Ovary (tissue), 9 donors: ENCODE measurements around the gene PCDHGB7. TPM values are rescaled to one million over a fixed set of nuclear protein-coding genes. Genes with fewer than 3 reads are reported as not detected.
"Not testable (repeated sequence)": the region's sequence is repeated elsewhere in the genome, so short reads cannot be mapped to it uniquely, and the experiment has no call there.

ENCODE experiments used
- DNase-seq, 5 donors: peaks; one replicate each; pipeline ENCODE4 v3.0.0-alpha.2; 2019 to 2020
- H3K27ac ChIP-seq, 2 donors: fragments of 200-600 bp; one replicate each; pipeline versions ENCODE4 v1.5.1 to v1.8.0; 2019 to 2022
- H3K27me3 ChIP-seq: fragments of 200-600 bp; one replicate; pipeline ENCODE4 v1.8.0; 2022
- H3K36me3 ChIP-seq: fragments of 200-600 bp; sonication (generic); one replicate; pipeline ENCODE4 v1.5.1; 2019
- H3K4me1 ChIP-seq: one replicate; pipeline ENCODE4 v1.8.1; 2013; ENCODE audit warnings: mild to moderate bottlenecking, moderate library complexity; ENCODE audit not compliant: insufficient read depth
- H3K4me3 ChIP-seq: fragments of 200-600 bp; sonication (generic); one replicate; pipeline ENCODE4 v1.5.1; 2017
- H3K9me3 ChIP-seq, 2 donors: fragments of 200-600 bp in 1 of 2; sonication (generic) in 1 of 2; one replicate each; pipeline versions ENCODE4 v1.5.1 to v1.8.1; 2013 to 2019; ENCODE audit warnings: mild to moderate bottlenecking in 1 of 2, moderate library complexity in 1 of 2
- EP300 ChIP-seq: sonication (generic); formaldehyde crosslinking; IDR thresholded peaks from one replicate; pipeline ENCODE4 v1.6.1; 2017; ENCODE audit warnings: antibody characterized with exemption
- POLR2A ChIP-seq: fragments of 450-650 bp; IDR thresholded peaks from one replicate; pipeline ENCODE4 v1.6.1; 2017; ENCODE audit warnings: antibody characterized with exemption, mild to moderate bottlenecking, moderate library complexity
- WGBS, 3 donors: extraction: QIAGEN DNeasy Blood & Tissue Kit in 1 of 3; methylation state at CpG; one replicate each; pipeline versions ENCODE4 v1.1.5 to v1.1.7; 2013 to 2017; 5-methylcytosine and 5-hydroxymethylcytosine counted together
- intact Hi-C, 4 donors: fragments of 100-400 bp; cut with DNase I; formaldehyde crosslinking; loops; one replicate each; pipeline versions ENCODE4 v1.11.0 to v1.15.1; 2022 to 2023
- polyA plus RNA-seq, 2 donors: library from polyadenylated mRNA; stranded (reverse); fragments of 200-250 nt in 1 of 2; fragments of 350-450 nt in 1 of 2; fragmentation: Illumina TruSeq in 1 of 2; extraction: RNeasy Lipid Tissue Mini Kit (QIAGEN cat#74804) in 1 of 2; gene quantifications; one replicate each; pipeline ENCODE4 v1.2.3, GENCODE V29; 2013 to 2014
- total RNA-seq, 7 donors: library from RNA; depleted of rRNA in 2 of 7; stranded (reverse); fragments of >200 nt in 2 of 7; fragmentation: NEBNext Ultra II Directional in 3 of 7; extraction: Animal tissue kit (Norgen Biotek cat#: 25700) in 3 of 7; gene quantifications; one replicate each; pipeline versions ENCODE4 v1.1.0 to v1.2.4, GENCODE V29; 2016 to 2023
- TF ChIP-seq, protein P1 (sequence below), 3 donors: fragments of 450-650 bp in 2 of 3; fragments of 200-600 bp in 1 of 3; IDR thresholded peaks; one replicate each; pipeline versions ENCODE4 v1.5.1 to v1.8.0; 2016 to 2022; ENCODE audit warnings: antibody characterized with exemption in 3 of 3, mild to moderate bottlenecking in 1 of 3
- donor health status: DM: no; HTN: no; CAD: no; lungs with moderate emphysema.
- donor health status: DM: no; HTN: no; CAD: no.
- donor health status: Bipolar disorder and iron deficiency.
- donor health status: DM: yes; HTN: yes; CAD: no.
- donor health status: DM: no; HTN: no; CAD: no.
- donor health status: DM: yes; HTN: yes; CAD: no.

The PCDHGB7 gene
- total and polyA plus RNA-seq, 9 donors = 8.0 to 22.9 (median 19.9) TPM

DNA sequence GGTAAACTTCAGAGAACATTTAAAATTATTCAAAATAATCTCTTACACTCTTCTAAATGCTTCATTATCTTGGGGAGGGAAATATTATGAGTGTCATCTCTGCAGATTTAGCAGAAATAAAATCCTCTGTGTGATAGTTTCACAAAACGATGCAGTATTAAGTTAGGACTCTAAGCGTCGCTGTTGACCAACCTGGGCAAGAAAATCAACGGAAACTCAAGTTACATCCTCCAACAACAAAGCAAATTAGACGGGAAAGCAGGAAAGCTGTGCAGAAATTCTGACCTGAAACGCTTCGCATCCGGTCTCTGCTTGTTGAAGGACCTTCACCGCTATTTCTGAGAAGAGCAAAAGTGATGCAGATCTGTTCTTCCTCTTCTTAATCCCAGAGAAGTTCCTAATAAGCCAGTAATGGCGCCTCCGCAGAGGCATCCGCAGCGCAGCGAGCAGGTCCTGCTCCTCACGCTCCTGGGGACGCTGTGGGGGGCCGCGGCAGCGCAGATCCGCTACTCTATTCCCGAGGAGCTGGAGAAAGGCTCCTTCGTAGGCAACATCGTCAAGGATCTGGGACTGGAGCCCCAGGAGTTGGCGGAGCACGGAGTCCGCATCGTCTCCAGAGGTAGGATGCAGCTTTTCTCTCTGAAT, 43.7 kb upstream of the PCDHGB7 start, which contains the start of gene PCDHGA6:
PCDHGA6 (plus strand) TSS at position 219 of the 645 bp plus-strand sequence; CDS start at position 412, 193 bp downstream.
- H3K4me1 ChIP-seq = no peaks in the 10 kb centered on the region
- DNase-seq = no peak
- WGBS, 3 donors = 11 to 16% (median 14%) methylated on average over 27 of the region's 27 CpGs
- peaks cover 5 to 51% of the 10 kb centered on the region in 2 donors for H3K9me3 ChIP-seq
- no peaks in the 10 kb centered on the region for H3K27me3 ChIP-seq
- TF ChIP-seq POLR2A = no peak
- TF ChIP-seq, protein P1, sequence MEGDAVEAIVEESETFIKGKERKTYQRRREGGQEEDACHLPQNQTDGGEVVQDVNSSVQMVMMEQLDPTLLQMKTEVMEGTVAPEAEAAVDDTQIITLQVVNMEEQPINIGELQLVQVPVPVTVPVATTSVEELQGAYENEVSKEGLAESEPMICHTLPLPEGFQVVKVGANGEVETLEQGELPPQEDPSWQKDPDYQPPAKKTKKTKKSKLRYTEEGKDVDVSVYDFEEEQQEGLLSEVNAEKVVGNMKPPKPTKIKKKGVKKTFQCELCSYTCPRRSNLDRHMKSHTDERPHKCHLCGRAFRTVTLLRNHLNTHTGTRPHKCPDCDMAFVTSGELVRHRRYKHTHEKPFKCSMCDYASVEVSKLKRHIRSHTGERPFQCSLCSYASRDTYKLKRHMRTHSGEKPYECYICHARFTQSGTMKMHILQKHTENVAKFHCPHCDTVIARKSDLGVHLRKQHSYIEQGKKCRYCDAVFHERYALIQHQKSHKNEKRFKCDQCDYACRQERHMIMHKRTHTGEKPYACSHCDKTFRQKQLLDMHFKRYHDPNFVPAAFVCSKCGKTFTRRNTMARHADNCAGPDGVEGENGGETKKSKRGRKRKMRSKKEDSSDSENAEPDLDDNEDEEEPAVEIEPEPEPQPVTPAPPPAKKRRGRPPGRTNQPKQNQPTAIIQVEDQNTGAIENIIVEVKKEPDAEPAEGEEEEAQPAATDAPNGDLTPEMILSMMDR (IDR thresholded peaks at IDR 0.05) = peak in 2 of 3 donors; percentile 20 to 28
- intact Hi-C loops = no loop called here
- H3K36me3 ChIP-seq = no peaks in the 10 kb centered on the region
- no peak within 1 kb of the TSS for H3K27ac ChIP-seq
- peak within 1 kb of the TSS; percentile 23 for H3K4me3 ChIP-seq

DNA sequence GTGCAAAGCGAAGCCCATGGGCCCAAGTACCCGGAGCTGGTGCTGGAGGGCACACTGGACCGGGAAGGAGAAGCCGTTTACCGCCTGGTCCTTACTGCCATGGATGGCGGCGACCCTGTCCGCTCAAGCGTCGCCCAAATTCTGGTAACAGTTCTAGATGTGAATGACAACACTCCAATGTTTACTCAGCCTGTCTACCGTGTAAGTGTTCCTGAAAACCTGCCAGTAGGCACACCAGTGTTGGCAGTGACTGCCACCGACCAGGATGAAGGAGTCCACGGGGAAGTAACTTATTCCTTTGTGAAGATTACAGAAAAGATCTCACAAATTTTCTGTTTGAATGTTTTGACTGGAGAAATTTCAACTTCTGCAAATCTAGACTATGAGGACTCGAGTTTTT, 42.9 kb upstream of the PCDHGB7 start:
- no peak for DNase-seq
- 55 to 66% (median 58%) methylated on average over 14 of the region's 14 CpGs for WGBS, 3 donors
- H3K27me3 ChIP-seq = no peaks in the 10 kb centered on the region

DNA sequence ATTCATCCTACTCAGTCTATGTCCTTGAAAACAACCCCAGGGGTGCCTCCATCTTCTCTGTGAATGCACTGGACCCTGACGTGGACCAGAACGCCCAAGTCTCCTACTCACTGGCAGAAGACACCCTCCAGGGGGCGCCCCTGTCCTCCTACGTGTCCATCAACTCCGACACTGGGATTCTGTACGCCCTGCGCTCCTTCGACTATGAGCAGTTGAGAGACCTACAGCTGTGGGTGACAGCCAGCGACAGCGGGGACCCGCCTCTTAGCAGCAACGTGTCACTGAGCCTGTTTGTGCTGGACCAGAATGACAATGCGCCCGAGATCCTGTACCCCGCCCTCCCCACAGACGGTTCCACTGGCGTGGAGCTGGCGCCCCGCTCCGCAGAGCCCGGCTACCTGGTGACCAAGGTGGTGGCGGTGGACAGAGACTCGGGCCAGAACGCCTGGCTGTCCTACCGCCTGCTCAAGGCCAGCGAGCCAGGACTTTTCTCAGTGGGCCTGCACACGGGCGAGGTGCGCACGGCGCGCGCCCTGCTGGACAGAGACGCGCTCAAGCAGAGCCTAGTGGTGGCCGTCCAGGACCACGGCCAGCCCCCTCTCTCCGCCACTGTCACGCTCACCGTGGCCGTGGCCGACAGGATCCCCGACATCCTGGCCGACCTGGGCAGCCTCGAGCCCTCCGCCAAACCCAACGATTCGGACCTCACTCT, 41.9 kb upstream of the PCDHGB7 start:
- H3K4me1 ChIP-seq, intact Hi-C loops, H3K36me3 ChIP-seq, H3K27ac ChIP-seq, H3K4me3 ChIP-seq, H3K27me3 ChIP-seq, DNase-seq: not testable (repeated sequence)
- WGBS, 3 donors = 34 to 57% (median 39%) methylated on average over 15 to 42 of the region's 48 CpGs
- peaks cover 5 to 43% of the 10 kb centered on the region in 2 donors for H3K9me3 ChIP-seq

More for the DNA sequence above, 42.9 kb upstream of the PCDHGB7 start:
- intact Hi-C loops = no loop called here
- Histone ChIP-seq H3K27ac (no peak overlapping the region), H3K4me3 (peak overlapping the region; percentile 23), H3K4me1 (no peaks in the 10 kb centered on the region), H3K36me3 (no peaks in the 10 kb centered on the region), H3K9me3 (peaks cover 5 to 51% of the 10 kb centered on the region in 2 donors)
- TF ChIP-seq EP300 = no peak
- TF ChIP-seq, protein P1 (IDR thresholded peaks at IDR 0.05) = no peak
- TF ChIP-seq POLR2A = no peak

DNA sequence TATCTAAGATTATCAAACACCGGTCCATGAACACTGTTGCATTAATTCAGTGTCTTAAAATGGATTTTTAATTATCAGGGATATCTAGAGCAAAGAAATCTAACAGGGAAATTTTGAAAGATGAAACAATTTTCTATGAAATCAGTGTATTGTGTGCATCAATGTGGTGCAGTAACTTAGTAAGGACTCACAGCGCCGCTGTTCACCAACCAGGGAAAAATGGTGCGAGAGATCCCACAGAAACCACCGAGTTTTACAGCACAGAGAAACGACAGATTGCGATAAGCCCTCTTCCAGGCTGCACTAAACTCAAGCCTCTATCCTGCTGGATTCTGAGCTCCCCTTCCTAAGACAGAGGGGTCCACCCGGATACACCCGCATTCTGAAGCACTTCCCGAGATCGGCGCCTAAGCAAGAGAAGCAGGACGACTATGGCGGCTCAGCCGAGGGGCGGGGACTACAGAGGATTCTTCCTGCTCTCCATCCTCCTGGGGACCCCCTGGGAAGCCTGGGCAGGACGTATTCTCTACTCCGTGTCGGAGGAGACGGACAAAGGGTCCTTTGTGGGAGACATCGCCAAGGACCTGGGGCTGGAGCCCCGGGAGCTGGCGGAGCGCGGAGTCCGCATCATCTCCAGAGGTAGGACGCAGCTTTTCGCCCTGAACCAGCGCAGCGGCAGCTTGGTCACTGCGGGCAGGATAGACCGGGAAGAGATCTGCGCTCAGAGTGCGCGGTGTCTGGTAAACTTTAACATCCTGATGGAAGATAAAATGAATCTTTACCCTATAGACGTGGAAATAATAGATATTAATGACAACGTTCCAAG, 34.8 kb upstream of the PCDHGB7 start, which contains the start of gene PCDHGA7:
PCDHGA7 (plus strand) TSS at position 274 of the 826 bp plus-strand sequence; CDS start at position 432, 158 bp downstream.
- Histone ChIP-seq H3K27me3 (no peaks in the 10 kb centered on the region), H3K27ac (no peak within 1 kb of the TSS), H3K9me3 (peaks cover 12 to 35% of the 10 kb centered on the region in 2 donors), H3K36me3 (no peaks in the 10 kb centered on the region), H3K4me1 (no peaks in the 10 kb centered on the region), H3K4me3 (no peak within 1 kb of the TSS)
- DNase-seq = no peak
- WGBS, 3 donors = 12 to 16% (median 14%) methylated on average over 35 to 37 of the region's 37 CpGs
- intact Hi-C loops = no loop called here
- TF ChIP-seq POLR2A (no peak), EP300 (no peak)

DNA sequence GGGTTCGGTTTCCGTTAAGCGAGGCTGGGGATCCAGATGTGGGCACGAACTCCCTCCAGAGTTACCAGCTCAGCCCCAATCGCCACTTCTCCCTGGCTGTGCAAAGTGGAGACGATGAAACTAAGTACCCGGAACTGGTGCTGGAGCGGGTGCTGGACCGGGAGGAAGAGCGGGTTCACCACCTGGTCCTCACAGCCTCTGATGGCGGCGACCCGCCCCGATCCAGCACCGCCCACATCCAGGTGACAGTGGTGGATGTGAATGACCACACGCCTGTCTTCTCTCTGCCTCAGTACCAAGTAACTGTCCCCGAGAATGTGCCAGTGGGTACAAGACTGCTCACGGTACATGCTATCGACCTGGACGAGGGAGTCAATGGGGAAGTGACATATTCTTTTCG, 34.1 kb upstream of the PCDHGB7 start:
- no peak overlapping the region for H3K27ac ChIP-seq
- H3K9me3 ChIP-seq = peaks cover 12 to 36% of the 10 kb centered on the region in 2 donors
- H3K36me3 ChIP-seq = no peaks in the 10 kb centered on the region
- intact Hi-C loops = no loop called here
- no peaks in the 10 kb centered on the region for H3K4me1 ChIP-seq
- no peak for DNase-seq
- TF ChIP-seq POLR2A (no peak), EP300 (no peak)
- TF ChIP-seq, protein P1 (IDR thresholded peaks at IDR 0.05) = no peak
- 33 to 41% (median 35%) methylated on average over 21 of the region's 21 CpGs for WGBS, 3 donors
- H3K4me3 ChIP-seq = no peak overlapping the region
- no peaks in the 10 kb centered on the region for H3K27me3 ChIP-seq
